Measurements from ENCODE around the gene GARIN5B. TPM values are rescaled to one million over a fixed set of nuclear protein-coding genes. Genes with fewer than 3 reads are reported as not detected.

Gene GARIN5B
- total and polyA plus RNA-seq, 2 of the 4 experiments (the other 2 are of a cell fraction) = not detected

DNA sequence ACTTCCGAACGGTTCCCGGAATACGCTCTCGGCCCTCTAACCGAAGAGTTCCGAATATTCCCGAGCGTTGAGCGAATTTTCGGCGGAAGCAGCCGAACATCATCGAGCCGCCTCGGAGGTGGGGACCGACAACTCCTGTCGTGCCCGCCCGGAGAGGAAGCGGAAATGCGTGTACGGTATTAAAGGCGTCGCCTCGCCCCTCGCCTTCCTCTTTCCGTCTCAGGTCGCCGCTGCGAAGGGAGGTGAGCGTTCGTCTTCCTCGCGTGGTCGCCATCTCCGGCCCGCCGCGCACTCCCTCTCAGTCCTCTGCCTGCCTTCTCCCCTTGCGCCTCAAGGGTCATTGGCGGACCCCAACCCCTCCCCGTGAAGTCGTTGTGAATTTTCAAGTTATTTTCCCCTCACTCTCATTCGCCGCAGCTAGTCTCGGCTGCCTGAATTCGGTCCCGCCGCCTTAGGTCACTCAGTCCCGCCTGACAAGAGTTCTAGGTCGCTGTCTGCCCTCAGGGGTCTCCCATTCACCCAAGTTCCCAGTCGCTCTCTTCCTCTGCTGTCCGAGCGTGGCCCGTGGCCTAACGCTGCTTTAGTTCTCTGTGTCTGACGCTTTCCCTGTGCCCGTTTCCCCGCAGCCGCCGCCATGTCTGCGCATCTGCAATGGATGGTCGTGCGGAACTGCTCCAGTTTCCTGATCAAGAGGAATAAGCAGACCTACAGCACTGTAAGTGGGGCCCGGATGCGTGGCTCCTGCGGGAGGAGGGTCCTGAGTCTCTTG lies 22.8 kb upstream of the GARIN5B start, which contains the start of gene RPL28:
TSS of gene RPL28 (plus strand) at position 209 of the 769 bp plus-strand sequence. CDS start at position 635, 426 bp downstream.
- ATAC-seq (ENCODE audit: low read depth) = peak; percentile 83
- H3K4me1 ChIP-seq (ENCODE audit: control insufficient read depth, insufficient read depth, low read length) = peaks cover 41% of the 10 kb centered on the region
- dilution Hi-C loops (cut with HindIII; ENCODE audit: low sequenced_read_pairs, unreplicated experiment) = no loop called here

More for the DNA sequence above, 22.8 kb upstream of the GARIN5B start, which contains the start of gene RPL28:
- Histone ChIP-seq H4K20me1 (ENCODE audit: insufficient read depth, low read length) (peaks cover 52% of the 10 kb centered on the region), H3K56ac (ENCODE audit: extremely low read depth, insufficient read depth, low read length) (peak within 1 kb of the TSS; percentile 99), H4K91ac (ENCODE audit: insufficient read depth, low read depth, low read length) (peak within 1 kb of the TSS; percentile 98), H4K5ac (ENCODE audit: low read depth, low read length) (peak within 1 kb of the TSS; percentile 96), H2AFZ (replicated peaks; ENCODE audit: low read length, poor library complexity) (peak within 1 kb of the TSS; percentile 90), H3K9me1 (ENCODE audit: insufficient read depth, low read length) (peaks cover 28% of the 10 kb centered on the region), H3K27me3 (ENCODE audit: control insufficient read depth, insufficient read depth, low read length) (no peaks in the 10 kb centered on the region), H2BK120ac (ENCODE audit: low read depth, low read length) (peak within 1 kb of the TSS; percentile 97), H3K79me1 (ENCODE audit: low read depth in 1 of 2, low read length in 2 of 2) (peaks cover 24 to 55% of the 10 kb centered on the region in 2 experiments), H2BK15ac (ENCODE audit: low read depth, low read length) (peak within 1 kb of the TSS; percentile 82; the same call in 1 of the 3 replicates), H3K9ac (ENCODE audit: low read depth, low read length) (peak within 1 kb of the TSS; percentile 96), H2BK20ac (ENCODE audit: low read depth, low read length) (peak within 1 kb of the TSS; percentile 91), H3K14ac (replicated peaks; ENCODE audit: low read depth, low read length) (peak within 1 kb of the TSS; percentile 100), H3K4me2 (ENCODE audit: low read depth, low read length) (peak within 1 kb of the TSS; percentile 96), H3K9me3 (ENCODE audit: control insufficient read depth, insufficient read depth, low read length) (no peaks in the 10 kb centered on the region), H3K36me3 (ENCODE audit: control insufficient read depth, insufficient read depth, low read length) (peaks cover 44% of the 10 kb centered on the region), H3K4me3 (ENCODE audit: insufficient read depth, low read depth, low read length) (peak within 1 kb of the TSS; percentile 74), H2BK5ac (ENCODE audit: low read depth, low read length, poor library complexity, severe bottlenecking) (peak within 1 kb of the TSS; percentile 89), H3K23ac (ENCODE audit: low read depth, low read length) (peak within 1 kb of the TSS; percentile 99), H3K4ac (ENCODE audit: low read depth, low read length) (peak within 1 kb of the TSS; percentile 98), H2AK5ac (ENCODE audit: low read depth, low read length) (peak within 1 kb of the TSS; percentile 98), H4K8ac (ENCODE audit: low read depth in 2 of 2, low read length in 2 of 2) (peak within 1 kb of the TSS; percentile 79 to 99), H3K18ac (ENCODE audit: low read depth, low read length) (peak within 1 kb of the TSS; percentile 98), H2AK9ac (replicated peaks; ENCODE audit: low read depth, low read length, poor library complexity) (peak within 1 kb of the TSS; percentile 99), H3K27ac (ENCODE audit: insufficient read depth, low read length) (peak within 1 kb of the TSS; percentile 93)
- ChIA-PET POLR2A (ENCODE audit: unreplicated experiment) (no interaction called here), CTCF (no interaction called here)
- intact Hi-C loops (cut with micrococcal nuclease) = loop anchor here (5.0 kb wide), 2 partner anchors 84 to 104 kb away; partner anchors contain the start of genes BRSK1 and HSPBP1
- TF ChIP-seq MAZ (IDR thresholded peaks at IDR 0.05; ENCODE audit: borderline replicate concordance, low read depth, low read length) (peak; percentile 49; the same call in 1 of the 2 replicates), MXI1 (IDR thresholded peaks at IDR 0.05; ENCODE audit: borderline replicate concordance, low read depth, low read length) (peak; percentile 50), POLR2A (IDR thresholded peaks at IDR 0.05; ENCODE audit: low read depth, low read length) (peak; percentile 100), CHD1 (IDR thresholded peaks at IDR 0.05; ENCODE audit: low read depth, low read length) (peak; percentile 96; the same call in 1 of the 2 replicates), RCOR1 (IDR thresholded peaks at IDR 0.05; ENCODE audit: insufficient replicate concordance, low read length) (no peak)
- peak; percentile 97 for DNase-seq
- WGBS, 2 experiments (ENCODE audit: extremely low coverage in 2 of 2, insufficient read length in 1 of 2) = 0% methylated on average over 55 of the region's 68 CpGs; no CpG with 5 or more reads in 1 of the 2 experiments
- BruUV-seq (replicated peaks) = TSS peak; percentile 91
- in situ Hi-C loops (cut with MboI; ENCODE audit: low sequenced_read_pairs) = loop anchor here (10.0 kb wide), 1 partner anchor 91 kb away; no protein-coding TSS in a partner anchor
